HG03045 (cell line): ENCODE results near the gene RABGEF1.
A peak's percentile ranks its signal among the peaks of the same experiment; 100 is the strongest.
"Not testable (repeated sequence)": the region's sequence is repeated elsewhere in the genome, so short reads cannot be mapped to it uniquely, and the experiment has no call there.

Experiments
- ATAC-seq: cut with Tn5 transposase; IDR thresholded peaks from one replicate; pipeline ENCODE4 v1.9.1; 2021; ENCODE audit warnings: mild to moderate bottlenecking, moderate library complexity; ENCODE audit not compliant: unreplicated experiment

Gene RABGEF1

DNA sequence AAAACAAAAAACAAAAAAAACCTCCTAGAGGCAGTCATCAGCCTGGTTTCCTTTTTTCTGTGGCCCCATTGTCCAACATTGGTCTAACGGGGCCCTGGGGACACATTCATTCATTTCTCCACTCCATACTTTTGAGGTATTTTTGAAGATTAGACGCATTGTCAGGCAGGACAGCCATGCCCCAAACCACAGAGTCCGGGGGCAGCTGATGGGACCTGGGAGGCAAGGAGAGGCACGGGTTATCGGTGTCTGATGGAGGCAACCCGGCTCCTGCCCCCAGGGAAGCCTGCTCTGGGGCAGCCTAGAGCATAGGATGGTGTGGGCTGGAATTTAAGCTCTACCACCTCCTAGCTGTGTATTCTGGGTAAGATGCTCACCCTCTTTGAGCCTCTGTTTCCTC, 6.5 kb upstream of the RABGEF1 start:
- ATAC-seq = no peak

DNA sequence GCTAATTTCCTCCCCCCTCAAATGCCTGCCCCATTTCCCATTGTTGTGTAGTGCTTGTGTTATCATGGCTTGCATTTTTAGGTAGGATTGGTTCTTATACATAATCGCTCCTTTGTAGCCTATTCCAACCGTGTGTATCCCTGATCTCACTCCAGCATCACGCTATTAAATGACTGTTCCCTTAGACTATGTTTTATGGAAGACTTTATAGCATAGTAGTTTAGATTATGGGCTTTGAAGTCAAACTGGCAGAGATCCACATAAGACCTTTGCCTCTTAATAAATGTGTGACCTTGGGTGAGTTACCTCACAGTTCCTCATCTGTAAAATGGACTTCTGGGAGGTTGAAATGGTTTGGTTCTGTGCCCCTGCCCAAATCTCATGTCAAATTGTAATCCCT, 5.4 kb upstream of the RABGEF1 start:
- ATAC-seq = no peak

DNA sequence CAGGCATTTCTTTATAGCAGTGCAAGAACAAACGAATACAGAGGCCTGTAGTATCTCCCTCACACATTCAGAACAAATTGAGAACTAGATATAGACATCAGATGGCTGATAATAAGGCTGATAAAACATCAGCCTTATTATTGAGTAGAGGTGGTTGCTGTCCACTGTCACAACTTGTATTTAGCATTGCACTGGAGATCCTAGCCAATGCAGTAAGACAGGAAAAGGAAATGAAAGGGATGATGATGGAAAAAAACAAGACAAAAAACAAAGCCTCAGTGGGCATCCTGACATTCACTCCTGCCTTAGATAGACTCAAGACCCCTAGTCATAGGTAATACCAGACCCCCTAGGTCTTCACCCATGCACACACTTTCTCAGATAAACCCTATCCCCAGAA, 4.7 kb upstream of the RABGEF1 start:
- ATAC-seq = no peak

DNA sequence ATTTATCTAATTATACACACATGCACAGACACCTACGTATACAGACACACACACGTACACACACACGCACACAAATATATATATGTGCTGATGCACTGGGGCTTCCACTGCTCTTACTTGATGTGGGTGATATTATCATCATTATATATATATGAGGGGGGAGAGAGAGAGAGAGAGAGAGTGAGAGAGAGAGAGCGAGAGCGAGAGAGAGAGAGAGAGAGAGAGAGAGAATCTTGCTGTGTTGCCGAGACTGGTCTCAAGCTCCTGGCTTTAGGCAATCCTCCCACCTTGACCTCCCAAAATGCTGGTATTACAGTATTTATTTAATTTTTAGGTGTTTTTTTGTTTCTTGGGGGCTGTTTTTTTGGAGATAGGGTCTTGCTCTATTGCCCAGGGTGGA, 3.6 kb upstream of the RABGEF1 start:
- ATAC-seq = no peak

DNA sequence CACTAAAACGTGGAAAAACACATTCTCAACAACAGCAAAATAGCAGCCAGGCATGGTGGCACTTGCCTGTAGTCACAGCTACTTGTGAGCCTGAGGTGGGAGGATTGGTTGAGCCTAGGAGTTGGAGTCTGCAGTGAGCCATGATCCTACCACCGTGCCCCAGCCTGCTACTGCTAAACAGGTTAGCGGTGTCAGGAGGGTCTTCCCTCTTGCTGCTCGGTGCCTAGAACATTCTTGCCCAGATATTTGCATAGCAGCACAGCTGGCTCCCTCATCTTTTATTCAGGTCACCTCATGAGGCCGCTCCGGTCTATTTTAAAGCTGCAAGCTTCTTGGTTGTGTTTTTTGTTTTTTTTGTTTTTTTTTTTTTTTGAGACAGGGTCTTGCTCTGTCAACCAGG, 2.9 kb upstream of the RABGEF1 start:
- no peak for ATAC-seq

DNA sequence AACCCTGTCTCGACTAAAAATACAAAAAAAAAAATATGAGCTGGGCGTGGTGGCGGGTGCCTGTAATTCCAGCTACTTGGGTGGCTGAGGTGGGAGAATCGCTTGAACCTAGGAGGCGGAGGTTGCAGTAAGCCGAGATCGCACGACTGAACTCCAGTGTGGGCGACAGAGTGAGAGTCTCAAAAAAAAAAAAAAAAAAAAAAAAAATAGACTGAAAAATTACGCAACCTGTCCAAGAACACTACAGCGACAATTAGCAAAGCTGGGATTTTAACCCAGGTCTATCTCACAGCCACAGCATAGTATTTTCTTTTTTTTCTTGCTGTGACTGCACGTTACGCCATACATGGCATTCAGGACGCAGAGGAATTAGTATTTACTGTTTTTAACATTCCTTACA, 1.1 kb upstream of the RABGEF1 start:
- ATAC-seq = no peak

DNA sequence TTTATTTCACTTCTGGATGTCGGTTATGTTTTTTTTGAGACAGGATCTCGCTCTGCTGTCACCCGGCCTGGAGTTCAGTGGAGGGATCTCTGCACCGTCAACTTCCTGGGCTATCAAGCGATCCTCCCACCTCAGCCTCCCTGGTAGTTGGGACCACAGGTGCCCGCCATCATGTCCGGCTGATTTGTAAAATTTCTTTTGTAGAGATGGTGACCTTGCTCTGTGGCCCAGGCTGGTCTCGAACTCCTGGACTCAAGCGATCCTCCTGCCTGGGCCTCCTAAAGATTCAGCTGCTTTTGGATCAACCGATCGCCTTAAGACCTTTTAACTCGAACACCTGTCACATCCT, 606 bp upstream of the RABGEF1 start:
- no peak for ATAC-seq

DNA sequence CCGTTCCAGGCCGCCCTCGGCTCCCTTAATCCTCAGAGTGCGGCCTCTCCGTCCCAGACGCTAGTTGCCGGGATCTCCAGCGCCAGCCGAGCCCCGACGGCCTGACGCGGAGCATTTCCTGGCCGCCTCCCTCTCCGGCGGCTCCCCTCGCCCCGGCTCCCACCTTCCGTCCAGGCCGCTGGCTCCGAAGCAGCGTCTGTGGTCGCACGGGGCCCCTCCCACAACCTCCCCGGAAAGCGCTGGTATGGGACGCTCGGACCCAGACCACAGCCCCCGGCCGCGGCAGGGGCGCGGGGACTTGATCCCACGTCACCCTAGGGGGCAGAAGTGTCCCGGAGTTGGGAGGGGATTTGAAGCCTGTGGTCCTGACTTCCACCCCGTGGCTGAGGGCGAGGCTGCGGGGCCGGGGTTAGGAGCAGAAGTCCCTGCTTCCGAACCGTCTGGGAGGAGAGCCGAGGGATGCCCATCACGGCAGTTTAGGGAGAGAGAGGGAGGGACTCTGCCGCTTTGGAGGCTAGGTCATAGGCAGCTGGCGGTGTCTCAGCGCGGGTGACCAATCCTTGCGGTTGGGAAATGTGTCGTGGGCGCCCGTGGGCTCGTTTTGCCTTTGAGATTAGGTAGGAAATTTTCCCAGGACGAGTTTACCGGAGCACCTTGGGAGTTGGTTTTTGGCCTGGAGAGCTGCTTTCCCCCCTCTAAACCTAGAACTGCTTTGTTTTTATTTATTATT, 612 bp downstream of the RABGEF1 start:
- ATAC-seq = peak; percentile 34

DNA sequence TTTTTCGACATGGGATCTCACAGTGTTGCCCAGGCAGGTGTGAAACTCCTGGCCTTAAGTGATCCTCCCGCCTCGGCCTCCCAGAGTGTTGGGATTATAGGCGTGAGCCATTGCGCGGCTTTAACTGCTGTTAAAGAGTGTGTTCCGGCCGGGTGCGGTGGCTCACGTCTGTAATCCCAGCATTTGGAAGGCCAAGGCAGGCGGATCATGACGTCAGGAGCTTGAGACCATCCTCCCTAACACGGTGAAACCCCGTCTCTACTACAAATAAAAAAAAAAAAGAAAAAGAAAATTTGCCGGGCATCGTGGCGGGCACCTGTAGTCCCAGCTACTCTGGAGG, 1.1 kb downstream of the RABGEF1 start:
- ATAC-seq = no peak

DNA sequence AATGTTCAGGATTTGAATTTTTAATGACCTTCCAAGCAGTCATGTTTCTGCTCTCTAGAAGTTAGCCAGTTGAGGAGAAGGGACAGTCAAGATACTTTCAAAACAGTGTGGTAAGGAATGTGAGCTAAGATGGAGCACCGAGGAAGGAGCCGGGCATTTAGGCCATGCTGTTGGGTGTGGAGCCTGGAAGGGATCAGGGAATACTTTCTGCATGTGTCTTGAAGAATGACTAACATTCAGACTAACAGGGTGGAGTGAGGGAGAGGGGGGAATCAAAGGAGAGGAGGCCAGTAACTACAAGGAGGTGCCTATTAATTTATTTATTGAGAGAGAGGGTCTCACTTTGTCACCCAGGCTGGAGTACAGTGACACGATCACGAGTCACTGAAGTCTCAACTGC, 1.8 kb downstream of the RABGEF1 start:
- ATAC-seq = not testable (repeated sequence)

DNA sequence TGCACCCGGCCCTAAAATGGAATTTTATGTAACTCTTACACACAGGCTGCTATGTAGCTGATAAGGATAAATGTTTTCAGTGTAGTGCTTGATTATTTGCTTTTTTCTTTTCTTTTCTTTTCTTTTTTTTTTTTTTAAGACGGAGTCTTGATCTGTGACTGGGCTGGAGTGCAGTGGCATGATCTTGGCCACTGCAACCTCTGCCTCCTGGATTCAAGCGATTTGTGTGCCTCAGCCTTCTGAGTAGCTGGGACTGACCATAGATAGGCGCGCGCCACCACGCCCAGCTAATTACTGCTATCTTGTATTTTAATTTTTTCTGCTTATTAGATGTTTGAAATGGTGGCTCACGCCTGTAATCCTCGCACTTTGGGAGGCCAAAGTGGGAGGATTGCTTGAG, 3.4 kb downstream of the RABGEF1 start:
- no peak for ATAC-seq

DNA sequence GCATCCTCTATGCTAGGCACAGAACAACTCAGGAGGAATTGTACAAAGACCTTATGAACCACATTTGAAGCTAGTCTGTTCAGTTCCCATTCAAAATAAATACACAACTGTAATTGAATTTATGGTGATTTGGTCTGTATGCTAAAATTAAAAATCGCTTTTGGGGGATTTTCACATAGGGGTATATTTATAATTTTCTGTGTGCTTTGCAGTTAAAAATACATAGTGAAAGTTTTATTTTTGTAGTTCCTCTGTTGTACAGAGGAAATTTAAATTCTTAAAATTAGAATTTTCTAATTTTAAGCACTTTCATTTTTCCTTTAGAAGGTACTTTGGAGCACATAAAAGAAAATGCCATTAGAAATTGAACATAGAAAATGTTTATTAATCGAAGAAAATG, 6.9 kb downstream of the RABGEF1 start:
- no peak for ATAC-seq

DNA sequence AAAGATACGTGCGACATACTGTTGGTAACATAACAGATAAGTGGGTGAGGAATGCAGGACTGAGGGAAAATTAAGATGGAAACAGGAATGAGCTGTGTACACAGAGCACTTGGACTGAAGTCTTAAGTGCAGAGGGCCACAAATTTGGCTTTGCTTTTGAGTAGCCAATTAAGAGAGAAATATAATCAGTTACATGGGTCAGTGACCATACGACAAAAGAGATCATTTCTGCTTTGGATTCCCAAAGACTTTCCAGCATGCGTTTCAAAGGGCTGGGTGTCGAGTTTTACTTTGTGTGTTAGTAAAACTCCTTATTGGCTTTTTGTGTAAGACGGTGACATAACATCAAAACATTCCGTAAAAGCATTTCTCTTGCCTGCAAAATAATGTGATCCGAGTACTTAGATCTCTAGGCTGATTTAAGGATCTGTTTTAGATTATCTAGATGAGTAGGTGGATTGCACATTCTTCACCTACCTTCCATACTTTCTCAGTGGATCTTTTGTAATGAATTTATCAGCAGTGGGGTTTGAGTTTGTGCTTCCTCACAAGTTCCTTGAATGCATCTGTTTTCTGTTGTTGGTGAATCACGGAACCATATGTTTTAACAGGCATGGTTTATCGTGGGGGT, 7.5 kb downstream of the RABGEF1 start:
- ATAC-seq = no peak

DNA sequence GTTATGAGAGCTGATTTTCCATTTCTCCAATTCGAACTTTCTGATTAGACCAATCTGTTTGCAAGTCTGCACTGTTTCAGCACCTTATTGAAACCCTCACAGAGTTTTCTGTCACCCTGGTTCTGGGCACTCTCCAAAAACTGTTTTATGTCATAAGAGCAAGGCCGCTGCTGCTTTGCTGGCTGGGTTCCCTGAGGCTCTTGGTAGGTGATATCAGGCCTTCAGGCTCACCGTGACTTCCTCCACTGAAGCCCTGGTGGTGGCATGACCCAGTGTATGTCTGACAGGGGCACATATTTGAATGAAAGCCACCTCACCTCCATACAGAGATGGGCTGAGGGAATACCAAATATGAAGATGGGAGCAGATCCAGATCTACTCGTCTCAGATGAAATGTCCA, 8.3 kb downstream of the RABGEF1 start:
- no peak for ATAC-seq

DNA sequence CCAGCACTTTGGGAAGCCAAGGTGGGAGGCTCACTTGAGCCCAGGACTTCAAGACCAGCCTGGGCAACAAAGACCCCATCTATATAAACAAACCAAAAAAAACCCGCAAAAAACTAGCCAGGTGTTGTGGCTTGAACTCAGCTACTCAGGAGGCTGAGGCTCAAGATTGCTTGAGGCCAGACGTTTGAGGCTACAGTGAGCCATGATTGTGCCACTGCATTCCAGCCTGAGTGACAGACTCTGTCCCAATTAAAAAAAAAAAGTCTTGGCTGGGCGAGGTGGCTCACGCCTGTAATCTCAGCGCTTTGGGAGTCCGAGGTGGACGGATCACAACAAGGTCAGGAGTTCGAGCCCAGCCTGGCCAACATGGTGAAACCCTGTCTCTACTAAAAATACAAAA, 11.4 kb downstream of the RABGEF1 start:
- ATAC-seq = no peak

DNA sequence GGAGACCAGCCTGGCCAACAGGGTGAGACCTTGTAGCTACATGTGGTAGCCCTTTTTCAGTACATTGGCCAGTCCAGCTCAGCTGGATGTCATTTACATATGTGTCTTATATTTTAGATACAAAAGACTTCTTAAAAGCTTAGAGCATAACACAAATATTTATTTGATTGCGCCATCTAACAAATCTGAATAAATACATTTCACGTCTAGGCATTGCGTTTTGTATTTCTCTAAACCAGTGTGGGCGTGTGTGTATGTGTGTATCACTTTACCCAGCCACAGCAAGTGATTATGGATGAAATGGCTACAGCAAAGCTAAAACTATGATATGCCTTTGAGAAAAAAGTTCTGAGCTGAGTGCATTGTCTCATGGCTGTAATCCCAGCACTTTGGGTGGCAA, 14.0 kb downstream of the RABGEF1 start:
- no peak for ATAC-seq

DNA sequence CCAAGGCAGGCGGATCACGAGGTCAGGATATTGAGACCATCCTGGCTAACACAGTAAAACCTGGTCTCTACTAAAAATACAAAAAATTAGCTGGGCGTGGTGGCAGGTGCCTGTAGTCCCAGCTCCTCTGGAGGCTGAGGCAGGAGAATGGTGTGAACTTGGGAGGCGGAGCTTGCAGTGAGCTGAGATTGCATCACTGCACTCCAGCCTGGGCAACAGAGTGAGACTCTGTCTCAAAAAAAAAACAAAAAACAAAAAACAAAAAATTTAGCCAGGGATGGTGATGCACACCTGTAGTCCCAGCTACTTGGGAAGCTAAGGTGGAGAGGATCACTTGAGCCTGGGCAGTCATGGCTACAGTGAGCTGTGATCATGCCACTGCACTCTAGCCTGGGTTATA, 14.5 kb downstream of the RABGEF1 start:
- ATAC-seq = not testable (repeated sequence)

DNA sequence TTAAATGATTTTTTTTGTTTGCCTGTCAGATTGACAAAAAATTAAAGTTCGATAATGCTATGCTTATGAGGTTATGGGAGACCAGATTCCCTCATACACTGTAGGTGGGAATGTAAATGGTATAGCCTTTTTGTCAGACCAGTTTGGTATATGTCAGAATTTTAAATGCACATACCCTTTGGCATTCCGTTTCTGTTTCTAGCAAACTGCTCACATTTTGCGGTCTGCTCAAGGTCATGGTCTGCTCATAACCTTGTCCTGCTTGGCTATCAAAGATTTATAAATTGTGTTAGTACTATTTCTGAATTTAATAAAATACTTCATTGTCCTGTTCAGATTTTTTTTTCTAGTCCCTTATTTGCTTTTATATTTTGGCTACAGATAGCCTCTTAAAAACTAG, 15.7 kb downstream of the RABGEF1 start:
- not testable (repeated sequence) for ATAC-seq

DNA sequence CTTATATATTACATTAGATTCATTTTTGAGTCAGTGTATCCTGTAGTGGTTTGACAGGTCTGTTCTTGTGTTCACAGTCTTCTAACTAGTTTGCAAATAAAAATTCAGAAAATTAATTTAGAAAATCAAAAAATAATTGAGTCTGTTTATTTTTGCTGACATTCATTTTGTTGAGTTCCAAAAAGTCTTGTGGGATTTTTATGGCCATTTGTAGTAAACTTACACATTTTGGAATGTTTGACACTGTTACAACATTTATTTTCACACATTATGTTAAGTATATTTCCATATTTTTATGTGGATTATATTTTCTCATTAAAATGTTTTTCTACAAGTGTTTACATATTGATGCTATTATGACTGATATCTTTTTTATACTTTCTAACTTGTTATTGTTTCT, 16.4 kb downstream of the RABGEF1 start:
- ATAC-seq = no peak

DNA sequence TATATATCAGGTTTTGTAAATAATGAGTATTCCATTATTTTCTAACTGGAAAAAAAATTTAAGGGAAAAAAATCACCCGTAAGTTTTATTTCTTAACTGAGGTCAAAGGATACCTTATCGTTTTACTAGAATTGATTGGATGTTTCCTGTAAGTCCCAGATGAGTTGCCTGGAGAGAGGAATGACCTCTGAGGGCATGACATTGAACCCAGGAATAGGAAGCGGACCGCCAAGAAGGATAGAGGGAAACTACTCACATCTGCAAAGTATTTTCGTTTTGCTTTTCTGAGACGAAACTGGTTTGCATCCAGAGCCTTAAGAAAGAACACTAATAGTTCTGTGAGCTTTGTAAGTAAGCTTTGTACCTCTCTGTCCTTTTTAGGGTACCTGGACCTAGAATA, 17.4 kb downstream of the RABGEF1 start:
- ATAC-seq = no peak

DNA sequence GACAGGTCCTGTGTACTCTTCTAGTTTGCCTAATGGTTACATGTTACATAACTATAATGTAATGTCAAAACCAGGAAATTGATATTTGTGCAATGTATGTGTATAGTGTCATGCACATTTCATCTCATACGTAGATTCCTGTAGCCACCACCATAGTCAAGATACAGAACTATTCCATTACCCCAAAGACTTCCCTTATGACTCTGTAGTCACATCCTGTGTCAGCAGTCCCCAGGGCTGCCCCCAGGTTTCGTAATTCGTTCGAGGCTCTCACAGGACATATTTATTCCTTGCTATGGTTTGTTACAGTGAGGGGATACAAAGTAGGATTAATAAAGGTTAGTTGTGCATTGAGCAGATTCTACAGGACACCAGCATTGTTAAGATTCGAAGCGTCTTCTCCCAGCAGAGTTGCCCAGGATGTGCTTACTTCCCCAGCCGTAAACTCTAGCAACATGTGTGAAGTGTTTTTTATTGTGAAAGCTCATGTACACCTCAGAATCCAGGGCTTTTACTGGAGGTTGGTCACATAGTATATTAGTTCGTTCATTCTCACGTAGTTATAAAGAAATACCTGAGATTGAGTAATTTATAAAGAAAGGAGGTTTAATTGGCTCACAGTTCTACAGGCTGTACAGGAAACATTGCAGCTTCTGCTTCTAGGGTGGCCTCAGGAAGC, 18.6 kb downstream of the RABGEF1 start:
- ATAC-seq = peak; percentile 62

DNA sequence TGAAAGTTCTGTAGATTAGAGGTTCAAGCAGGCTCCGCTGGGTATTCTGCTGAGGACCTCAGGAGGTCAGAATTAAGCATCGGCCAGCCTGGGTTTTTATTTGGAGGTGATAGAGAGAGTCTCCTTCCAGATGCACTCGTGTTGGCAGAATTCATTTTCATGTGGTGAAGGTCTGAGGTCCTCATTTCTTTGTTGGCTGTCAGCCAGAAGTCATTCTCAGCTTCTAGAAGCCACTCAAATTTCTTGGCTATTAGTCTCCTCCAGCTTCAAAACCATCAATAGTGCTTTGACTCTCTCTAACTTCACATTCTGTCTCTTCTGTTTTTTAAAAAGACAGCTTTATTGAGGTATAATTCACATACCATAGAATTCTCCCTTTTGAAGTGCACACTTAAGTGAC, 22.6 kb downstream of the RABGEF1 start:
- ATAC-seq = not testable (repeated sequence)
